B cell (primary cell): ENCODE data around the gene APIP.

ENCODE experiments used
- EZH2 ChIP-seq: IDR thresholded peaks from 2 replicates; pipeline ENCODE4 v1.6.1; 2012; ENCODE audit warnings: borderline replicate concordance, low read depth, mild to moderate bottlenecking, moderate library complexity, low read length; ENCODE audit not compliant: insufficient read depth, poor library complexity, severe bottlenecking
- TF ChIP-seq, protein P1 (sequence below): fragments of 200-600 bp; IDR thresholded peaks from one replicate; pipeline ENCODE4 v1.8.0; 2022; ENCODE audit warnings: antibody characterized with exemption, mild to moderate bottlenecking

DNA sequence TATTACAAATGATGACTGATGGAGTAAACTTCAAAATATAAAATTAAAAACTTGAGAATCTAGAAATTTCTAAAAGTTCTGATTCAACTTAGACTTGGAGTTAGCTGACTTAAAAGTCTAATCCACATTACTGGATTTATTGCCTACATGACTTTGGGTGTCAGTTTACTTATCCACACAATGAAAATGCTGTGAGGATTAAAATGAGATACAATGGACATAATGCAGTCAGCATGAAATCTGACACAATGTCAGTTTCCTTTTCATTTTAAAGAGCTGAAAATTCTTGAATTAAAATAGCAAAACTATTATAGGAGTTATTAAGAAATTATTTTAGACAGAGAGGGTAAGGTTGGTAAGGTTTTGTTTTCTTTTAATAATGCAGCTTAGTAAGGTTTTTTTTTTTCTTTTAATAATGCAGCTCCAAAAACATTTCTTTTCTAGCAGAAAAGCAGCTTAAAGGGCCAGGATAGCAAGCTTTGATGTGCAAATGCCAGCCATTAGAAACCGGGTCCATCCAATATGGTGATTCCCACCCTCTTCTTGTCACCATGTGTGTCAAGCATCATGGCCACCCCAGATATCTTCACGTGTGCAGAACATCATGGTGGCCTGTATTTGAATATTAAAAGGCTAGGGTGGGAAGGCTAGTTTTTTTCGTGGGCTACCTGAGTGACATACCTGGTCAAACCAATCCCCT is 18.9 kb downstream of the APIP start:
- TF ChIP-seq, protein P1, sequence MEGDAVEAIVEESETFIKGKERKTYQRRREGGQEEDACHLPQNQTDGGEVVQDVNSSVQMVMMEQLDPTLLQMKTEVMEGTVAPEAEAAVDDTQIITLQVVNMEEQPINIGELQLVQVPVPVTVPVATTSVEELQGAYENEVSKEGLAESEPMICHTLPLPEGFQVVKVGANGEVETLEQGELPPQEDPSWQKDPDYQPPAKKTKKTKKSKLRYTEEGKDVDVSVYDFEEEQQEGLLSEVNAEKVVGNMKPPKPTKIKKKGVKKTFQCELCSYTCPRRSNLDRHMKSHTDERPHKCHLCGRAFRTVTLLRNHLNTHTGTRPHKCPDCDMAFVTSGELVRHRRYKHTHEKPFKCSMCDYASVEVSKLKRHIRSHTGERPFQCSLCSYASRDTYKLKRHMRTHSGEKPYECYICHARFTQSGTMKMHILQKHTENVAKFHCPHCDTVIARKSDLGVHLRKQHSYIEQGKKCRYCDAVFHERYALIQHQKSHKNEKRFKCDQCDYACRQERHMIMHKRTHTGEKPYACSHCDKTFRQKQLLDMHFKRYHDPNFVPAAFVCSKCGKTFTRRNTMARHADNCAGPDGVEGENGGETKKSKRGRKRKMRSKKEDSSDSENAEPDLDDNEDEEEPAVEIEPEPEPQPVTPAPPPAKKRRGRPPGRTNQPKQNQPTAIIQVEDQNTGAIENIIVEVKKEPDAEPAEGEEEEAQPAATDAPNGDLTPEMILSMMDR: no peak
- no peak for TF ChIP-seq EZH2
